SW480 (cell line): ENCODE data around the gene ERICH6B.

Experiments used
- DNase-seq: peaks from one replicate; pipeline ENCODE4 v3.0.0-alpha.2; 2016; ENCODE audit warnings: low spot score

Gene ERICH6B

DNA sequence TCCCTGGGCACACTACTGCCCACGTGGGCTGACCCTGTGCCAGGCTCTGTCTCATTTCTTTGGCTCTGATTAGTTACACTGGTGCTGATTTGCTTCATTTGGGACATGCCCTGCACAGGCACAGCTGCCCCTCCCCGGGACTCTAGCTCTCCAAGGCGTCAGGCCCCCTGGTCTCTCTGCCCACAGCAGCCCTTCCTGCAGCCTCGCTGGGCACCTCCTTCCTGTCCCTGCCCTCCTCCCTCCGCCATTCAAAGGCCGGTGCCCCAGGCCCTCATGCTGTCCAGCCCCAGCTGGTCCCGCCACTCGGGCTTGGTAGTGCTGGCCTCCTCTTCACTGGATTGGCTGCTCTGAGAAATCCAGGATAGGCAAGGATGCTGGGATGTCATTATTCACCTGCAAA lies 73.1 kb downstream of the ERICH6B start:
- no peak for DNase-seq

DNA sequence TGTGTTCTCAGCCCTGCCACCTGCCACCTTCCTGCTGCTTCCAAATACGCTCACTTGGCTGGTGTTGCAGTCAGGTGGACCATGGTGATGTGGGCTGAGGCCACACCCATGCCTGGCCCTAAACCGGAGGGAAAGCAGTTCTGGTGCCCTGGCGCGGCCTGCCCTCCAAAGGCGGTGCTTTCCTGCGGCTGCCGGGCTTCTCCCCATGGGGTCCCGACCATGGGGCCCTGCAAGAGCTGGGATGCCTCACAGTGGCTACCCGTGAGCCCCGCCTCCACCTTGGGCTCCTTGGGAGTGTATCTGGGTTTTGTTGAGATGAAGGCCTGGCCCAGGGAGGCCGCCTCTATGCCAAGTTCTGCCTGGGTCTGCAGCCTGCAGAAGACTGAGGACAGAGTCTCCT lies 73.7 kb downstream of the ERICH6B start:
- no peak for DNase-seq

DNA sequence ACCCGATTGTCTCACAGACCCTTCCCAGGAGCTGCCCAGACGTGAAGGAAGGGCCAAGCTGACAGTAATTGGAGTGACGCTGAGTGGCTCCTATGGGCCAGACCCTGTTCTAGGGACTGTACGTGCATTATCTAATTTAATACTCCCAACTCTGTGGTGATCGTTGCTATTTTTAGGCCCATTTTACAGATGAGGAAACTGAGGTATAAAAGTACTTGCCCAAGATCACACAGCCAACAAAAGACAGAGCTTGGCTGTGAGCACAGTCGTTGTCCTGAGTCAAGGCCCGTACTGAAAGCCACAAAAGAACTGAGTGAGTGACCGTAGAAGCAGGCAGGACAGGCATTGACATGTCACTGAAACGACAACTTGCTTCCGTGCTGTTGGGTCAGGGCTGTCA lies 74.7 kb downstream of the ERICH6B start:
- no peak for DNase-seq

DNA sequence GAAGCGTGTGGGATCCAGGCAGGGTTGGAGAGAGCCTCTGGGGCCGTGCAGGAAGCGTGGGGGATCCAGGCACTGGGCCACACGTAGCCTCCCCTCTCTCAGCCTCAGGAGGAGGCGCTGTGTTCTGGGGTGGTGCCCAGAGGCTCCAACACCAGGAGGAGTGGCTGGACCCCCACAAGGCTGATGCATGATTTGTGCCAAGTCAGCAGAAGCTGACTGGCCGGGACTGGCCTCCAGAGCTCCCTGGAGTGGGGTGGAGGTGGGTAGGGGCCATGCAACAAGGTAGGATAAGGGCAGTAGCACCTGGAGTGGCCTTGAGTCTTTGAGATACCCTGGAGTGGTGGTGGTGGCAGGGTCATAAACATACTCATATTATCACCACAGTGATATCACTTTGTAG lies 75.3 kb downstream of the ERICH6B start:
- DNase-seq: no peak

DNA sequence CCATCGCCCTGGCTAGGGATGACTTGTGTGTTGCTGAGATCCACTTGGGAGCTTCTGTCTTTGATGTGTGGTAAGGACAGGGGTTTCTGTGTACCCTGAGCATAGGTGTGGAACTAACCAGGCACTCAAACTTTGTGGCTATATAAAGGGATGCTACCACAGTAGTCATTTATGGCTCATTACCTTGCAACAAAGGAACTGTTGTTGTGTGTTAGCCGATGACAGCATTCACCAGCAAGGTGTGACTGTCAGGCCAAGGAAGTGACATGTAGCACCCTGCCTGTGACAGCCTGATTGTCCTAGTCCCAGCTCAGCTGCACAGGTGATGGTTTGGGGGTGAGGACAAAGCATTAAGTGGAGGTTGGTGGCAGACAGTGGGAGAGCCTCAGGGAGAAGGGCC lies 77.2 kb downstream of the ERICH6B start:
- DNase-seq: peak; percentile 95

DNA sequence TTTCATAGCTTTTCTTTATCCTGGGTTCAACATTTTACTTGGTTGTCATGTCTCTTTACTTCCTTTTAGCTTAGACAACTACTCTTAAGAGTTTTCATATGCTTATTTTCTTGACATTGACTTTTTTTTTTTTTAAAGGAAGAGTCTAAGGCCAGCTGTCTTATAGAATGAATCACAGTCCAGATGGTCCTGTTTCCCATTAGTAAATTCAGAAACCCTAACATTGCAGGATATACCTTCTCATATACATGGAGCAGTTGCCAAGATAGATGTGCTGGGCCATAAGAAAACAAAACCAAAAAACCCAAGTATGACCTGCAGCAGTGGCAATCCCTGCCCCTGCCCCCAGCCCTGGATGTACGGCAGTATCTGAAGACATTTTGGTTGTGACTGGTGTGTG lies 78.0 kb downstream of the ERICH6B start:
- DNase-seq: no peak

DNA sequence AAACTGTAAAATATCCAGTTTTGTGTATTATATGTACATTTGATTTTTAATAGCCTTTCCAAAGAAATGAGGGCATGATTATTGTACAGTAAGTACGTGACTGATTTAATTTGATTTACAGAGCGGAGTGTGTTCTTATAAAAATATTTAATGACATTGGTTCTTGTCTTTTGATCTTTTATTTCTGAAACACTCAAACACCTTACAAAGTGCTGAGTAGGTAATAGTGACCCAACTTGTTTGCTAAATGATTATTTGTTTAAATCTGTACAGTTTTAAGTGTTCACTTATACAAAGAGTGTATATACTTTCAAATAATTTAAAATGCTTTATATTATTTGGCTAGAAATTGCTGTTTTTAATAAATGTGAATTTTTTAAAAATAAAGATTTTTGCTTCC lies 79.3 kb downstream of the ERICH6B start:
- DNase-seq: no peak

DNA sequence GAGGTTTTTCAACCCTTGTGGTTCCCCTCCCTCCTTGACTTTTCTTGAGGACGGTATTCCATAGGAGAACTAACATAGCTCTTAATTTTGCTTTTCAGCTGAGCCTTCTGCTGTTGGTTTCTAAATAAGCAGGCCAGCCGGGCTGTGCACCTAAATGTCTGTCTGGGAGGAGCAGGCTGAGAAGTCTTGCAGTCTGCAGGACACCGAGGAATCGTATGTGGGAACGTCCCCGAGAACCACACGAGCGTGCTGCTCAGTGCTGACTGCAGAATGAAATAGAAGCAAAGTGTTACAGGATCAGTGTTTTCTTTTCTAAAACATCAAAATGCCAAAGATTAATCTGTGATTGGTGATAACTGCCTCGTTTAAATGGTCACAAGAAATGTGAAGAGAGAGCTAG lies 80.9 kb downstream of the ERICH6B start:
- DNase-seq: no peak

DNA sequence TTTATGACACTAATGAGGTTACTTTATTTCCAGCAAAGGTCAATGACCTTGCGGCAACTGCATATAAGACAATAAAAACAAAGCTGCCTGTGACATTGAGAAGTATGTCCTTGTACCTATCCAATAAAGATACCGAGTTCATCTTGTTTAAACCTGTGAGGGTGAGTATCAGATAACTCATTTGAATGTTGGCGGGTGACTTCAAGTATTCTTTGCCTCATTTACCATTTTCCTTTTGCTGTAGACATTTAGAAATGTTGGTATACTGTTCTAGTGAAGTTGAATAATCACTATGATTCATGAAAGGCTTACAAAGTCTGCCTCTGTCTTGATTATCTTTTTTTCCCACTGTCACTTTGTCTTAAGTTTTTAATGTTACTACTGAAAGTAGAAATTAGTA lies 85.8 kb downstream of the ERICH6B start:
- DNase-seq: no peak

DNA sequence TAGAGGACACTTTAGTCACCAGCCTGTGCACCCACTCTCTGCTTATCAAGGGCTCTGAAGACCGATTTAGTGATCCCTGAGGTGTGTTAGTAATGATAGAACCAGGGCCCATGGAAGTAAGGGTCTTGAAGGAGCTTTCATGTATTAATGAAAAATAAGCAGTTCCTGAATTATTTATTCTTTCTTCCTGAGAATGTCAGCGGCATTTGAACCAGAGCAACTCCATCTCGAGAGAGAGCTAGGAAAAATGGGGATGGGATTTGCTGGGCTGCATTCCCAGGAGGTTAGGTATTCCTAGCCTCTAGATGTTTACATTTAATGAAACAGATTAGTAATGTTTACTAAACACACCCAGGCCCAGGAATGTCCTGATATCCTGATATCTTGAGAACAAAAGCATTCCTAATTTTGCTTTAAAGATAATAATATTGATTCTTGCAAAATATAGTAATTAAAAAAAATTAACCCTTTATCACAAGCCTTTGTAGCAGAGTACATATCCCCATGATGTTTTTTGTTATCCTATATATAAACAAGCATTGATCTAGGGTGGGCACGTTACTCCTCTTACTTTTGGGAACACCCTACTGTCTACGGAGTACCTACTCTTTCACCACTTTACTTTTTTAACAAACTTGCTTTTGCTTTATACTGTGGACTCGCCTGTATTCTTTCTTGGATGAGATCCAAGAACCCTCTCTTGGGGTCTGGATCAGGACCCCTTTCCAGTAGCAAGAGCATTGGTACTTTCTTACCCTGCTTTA lies 87.7 kb downstream of the ERICH6B start:
- no peak for DNase-seq

DNA sequence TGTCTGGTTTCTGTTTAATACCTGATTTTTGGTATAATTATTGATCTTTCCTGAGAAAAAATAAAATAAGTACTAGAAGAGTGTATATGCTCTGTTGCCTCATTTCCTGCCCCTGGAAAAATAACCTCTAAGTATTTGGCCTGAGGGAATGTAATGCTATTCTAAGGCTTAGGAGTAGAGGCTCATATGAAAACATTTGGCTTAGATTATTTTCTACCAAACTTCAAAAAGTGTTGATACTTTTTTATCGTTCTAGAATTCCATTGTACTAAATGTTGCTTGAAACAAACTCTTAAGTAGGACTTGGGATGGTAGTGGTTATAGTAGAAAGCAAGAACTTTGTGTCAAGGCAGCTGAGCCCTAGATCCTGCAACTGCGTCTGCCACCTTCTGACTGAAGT lies 93.0 kb downstream of the ERICH6B start:
- DNase-seq: no peak

DNA sequence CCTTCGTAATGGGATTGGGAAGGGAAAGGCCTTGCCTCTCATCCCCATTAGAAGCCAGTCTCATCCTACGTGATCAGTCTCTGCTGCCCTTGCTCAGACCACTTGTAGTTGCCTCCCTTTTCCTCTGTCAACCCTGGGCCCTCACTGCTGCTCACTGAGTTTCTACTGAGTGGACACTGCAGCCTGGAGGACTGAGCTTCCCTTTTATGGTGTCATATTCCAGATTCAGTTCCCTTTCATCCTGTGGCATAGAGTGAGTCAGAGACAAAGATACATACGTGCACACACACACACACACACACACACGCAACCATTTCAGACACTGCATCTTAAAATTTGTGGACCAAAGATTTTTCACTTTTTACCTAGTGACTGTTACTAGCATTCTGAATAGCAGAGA lies 94.2 kb downstream of the ERICH6B start:
- DNase-seq: peak; percentile 64

DNA sequence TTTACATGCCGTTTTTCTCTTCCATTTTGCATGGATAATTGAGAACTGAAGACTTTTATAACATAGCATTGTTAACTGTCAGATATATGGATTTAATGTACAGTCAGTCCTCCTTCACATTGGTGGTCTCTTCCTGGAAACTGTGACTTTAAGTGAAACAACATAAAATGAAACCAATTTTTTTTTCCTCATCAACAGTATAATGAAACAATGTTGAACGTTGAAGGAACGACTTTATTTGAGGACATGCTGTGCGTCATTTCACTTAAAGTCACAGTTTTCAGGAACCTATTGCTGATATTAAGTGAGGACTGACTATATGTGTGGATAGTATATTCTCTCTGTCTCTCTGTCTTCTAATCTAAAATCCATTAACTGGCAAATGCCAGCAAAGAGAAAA lies 96.0 kb downstream of the ERICH6B start:
- no peak for DNase-seq

DNA sequence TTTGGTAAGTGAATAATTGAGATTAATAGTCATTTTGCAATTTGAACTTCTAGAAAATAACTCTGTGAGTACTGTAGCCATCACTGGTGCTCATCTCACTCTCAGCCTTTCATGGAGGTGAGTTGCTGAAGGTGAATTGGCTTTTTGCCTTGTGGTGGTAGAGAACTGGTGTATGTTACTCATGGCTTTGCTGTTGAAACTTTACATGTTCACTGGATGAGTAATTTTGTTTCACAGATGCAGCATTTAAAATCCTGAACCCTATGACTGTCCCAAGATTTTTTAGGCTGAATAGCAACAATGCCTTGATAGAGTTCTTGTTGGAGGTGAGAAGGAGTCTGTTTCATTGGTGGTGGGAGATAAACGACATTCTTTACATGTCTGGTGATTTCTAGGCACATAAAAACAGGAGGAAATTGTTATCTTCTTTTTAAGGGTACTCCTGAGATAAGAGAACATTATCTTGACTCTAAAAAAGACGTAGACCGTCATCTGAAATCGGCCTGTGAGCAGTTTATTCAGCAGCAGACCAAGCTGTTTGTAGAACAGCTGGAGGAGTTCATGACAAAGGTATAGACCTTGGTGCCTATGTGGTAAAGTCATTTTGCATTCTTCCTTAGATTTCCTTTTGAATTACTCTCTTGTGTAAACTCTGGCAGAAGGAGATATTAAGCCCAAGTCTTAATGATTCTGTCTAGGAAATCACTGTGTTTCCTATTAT lies 96.9 kb downstream of the ERICH6B start:
- no peak for DNase-seq

DNA sequence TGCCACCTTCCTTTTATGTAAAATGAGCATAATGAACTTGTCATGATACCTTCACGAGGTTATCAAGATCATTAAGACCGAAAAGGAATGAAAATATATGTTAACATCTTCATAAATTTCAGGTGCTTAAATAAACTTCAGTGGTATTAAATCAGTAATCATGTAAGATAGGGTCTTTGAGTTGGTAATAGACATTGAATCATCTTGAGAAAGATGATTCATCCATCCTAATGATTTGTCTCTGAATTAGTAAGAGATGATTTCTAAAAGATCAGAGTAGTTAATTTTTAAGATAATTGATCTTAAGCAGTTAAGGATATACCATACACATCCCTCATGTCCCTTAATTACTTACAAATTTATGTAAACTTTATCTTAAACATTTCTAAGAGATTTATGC lies 98.8 kb downstream of the ERICH6B start:
- no peak for DNase-seq

DNA sequence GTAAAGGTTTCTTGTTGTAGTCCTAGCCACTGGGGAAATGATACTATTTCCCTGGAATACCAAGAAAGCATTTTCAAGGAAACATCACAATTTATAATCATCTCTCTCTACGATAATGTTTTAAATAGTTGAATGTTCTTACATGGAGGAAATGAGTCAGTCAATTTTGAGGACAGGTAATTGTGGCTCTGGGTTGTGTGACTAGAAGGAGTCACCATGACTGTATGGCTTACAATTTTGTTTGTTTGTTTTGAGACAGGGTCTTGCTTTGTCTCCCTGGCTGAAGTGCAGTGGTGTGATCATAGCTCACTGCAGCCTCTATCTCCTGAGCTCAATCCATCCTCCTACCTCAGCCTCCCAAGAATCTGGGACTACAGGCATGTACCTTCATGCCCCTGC lies 103.4 kb downstream of the ERICH6B start:
- DNase-seq: no peak

DNA sequence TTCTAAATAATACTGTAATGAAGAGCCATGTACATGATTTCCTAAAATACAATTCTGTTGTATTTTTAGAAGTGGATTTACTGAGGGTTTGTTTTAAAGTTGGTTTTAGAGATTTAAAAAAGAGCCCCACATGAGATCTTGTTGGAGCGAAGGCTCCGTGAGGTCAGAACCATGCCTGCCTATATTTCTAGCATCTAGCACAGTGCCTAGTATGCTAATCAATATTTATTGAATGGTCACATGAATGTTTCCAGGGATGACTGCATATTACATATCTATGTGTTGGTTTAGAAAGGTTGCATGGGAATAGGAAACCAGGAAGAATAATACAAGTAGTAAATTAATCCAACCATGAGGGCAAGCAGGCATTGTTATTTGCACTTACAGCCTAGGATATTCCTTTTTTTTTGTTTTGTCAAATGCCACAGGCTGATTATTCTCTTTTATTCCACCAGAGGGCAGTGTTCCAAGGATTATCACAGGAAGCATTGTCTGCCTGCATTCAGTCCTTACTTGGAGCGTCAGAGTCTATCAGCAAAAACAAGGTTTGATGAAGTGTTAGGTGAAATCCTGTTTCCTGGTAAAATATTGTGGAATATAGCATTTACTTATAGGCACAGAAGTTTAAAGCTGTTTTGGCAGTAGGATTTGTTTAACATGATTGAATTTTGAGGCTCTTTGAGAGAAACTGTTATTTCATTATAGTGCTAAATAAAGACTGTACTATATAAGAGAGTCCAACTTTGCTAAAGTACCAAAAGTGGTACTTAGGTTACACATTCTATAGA lies 104.0 kb downstream of the ERICH6B start:
- peak; percentile 77 for DNase-seq

DNA sequence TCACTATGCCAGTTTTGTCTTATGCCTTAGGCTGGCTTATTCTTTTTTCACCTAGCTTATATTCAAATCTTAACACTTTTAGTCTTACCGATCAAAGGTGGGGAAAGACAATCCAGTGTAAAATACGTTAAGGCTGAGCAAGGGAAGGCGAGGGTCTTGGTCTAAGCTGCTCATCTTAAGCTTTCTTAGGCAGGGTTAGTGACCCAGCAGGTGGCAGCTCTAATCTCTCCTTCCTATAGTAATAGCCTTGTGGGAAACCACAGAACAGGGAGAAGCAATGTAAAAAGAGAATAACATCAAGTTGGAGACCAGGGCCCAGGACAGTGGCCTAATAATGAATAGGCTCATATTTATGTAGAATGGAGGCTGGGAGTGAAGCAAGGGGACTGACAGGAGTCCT lies 104.9 kb downstream of the ERICH6B start:
- no peak for DNase-seq

DNA sequence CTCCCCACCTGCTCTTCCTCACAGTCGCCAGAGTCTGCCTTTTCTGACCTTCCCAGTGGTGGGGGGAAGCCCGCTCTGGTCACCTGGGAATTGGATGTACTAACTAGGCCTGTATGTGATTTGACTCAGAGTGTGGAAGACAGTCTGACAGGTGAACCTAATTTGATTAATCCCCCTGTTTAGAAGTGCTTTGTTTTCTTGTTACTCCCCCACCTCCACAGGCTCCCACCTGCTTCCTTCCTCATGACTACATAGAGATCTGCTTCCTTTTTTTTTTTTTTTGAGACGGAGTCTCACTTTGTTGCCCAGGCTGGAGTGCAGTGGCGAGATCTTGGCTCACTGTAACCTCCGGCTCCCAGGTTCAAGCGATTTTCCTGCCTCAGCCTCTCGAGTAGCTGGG lies 106.8 kb downstream of the ERICH6B start:
- DNase-seq: no peak

DNA sequence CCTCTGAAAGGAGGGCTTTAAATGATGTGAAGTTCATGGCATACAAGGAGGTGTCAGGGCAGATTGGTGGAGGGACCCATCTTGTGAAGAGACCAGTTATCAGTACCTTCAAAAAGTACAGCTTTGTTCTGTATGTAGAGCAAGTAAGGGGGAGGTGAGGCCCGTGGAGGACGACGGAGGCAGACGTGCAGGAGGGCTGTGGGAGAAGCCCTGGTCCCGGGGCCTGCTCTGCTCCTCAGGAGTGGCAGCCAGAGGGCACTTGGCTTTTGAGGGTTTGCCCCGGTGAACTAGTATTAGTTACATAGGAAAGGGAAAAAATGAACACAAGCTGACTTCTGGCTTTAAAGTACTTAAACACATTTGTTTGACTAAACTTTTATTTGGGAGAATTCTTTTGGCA lies 108.7 kb downstream of the ERICH6B start:
- no peak for DNase-seq

DNA sequence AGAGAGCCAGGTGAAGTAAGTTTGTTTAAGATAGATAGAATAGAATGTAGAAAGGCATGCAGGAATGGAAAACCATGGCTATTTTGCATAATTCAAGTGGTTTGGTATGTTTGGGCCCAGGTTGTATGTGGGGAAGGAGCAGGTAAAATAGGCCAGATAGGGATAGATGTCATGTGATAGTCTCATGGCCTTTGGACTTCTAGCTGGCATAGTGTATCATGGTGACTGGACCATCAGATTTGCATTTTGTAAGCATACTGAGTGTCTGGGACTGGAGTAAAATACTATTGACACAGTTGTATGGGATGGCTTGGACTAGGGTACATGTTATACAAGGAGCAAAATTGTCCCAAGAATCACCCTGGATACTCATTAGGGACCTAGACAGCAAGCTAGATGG lies 111.9 kb downstream of the ERICH6B start:
- DNase-seq: no peak

DNA sequence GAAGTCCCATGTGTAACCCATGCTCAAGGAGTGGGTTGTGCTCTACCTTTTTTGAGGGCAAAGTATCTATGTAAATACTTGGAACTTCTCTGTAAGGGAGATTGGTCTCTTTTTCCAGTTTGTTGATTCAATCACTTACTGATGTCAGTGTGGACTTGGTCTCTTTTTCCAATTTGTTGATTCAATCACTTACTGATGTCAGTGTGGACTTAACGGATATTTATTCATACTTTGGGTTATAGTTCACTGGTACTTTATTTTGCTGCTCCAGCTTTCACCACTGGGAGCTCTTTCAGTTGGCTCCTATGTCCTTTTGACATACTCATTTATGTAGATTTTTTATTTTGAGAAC lies 114.4 kb downstream of the ERICH6B start:
- DNase-seq: no peak

DNA sequence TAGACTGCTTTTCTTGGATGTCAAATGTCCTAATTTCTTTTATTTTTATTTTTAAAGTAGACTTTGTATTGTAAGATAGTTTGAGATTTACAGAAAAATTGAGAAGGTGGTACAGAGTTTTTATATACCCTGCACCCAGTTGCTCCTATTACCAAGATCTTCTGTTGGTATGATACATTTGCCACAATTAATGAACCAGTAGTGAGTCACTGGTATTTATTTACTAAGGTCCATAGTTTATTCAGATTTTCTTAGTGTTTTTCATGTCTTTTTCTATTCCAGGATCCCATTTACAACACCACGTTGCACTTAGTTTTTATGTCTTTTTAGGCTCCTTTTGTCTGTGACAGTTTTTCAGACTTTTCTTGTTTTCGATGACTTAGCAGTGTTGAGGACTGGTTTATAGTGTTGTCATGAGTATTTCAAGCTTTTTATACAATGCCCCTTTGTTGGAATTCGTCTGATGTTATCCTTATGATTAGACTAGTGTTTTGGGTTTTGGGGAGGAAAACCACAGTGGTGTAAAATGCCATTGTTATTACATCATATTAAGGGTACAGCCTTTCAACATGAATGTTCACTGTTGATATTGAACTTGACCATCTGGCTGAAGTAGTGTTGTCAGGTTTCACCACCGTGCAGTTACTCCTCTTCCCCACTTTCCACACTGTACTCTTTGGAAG lies 114.9 kb downstream of the ERICH6B start:
- DNase-seq: peak; percentile 99
